Stimulated activated CD4-positive, alpha-beta T cell treated with anti-CD3 and anti-CD28 coated beads, Interleukin-1b, Interleukin-23, amount 100 ng/mL, for 24 hours (primary cell): ENCODE data around the gene ZNF385B.

Experiments
- DNase-seq, 4 experiments: peaks; one replicate each; pipeline ENCODE4 v3.0.0-alpha.2; 2020; ENCODE audit warnings: low read depth in 4 of 4, low spot score in 1 of 4

ZNF385B gene

GRCh38 chr2:179556425-179556824, 305.0 kb downstream of the ZNF385B start:
- no peak for DNase-seq

DNA sequence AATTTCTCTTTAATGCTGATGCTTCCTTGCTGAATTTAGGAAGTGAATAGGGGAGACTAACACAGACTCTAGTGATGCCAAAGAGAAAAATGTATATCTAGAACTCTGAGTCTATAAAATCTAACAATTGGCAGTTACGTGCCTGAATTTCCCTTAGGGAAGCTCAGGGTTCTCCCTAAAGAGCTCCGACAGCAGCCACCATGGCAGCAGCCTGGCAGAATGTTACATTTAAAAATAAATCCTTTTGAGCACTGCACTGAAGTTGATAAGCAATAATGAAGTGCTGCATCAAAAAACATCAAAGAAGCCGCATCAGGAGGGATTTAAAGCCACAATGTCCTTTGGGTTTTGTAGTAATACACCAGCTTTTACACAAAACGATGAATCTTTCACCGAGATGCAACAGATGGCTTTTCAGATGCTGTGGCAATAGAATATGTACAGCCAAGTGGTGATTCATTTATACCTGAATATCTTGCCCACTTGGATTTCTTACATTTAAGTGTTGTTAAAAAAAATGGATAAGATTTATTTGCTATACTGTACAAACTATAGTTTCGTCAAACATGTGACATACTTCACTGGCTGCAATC, 305.6 kb downstream of the ZNF385B start:
- no peak for DNase-seq

DNA sequence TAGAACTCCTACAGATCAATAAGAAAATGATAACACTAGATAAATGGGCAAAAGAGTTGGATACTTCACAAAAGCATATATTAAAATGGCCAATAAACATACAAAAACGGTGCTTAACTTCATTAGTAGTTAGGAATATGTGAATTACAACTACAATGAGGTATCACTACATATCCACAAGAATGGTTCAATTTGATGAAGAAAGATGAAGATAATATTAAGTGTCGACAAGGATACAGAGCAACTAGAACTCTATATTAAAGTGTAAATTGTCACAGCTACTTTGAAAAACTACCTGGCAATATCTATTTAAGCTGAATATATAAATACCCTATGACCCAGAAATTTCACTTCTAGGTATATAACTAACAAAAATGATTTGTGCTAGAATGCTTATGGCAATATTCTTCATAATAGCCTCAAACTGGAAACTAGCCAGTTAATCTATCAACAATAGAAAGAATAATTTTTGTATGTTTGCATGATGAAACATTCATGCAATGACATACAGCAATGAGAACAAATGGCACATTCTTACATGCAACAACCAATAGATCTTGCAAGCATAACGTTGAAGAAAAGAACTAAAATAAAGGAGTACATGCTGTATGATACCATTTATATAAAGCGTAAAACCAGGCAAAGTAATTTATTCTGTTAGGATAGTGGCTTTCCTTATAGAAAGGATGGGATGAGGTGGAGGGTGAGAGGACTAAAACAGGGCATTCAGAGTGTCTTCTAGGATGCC, 306.6 kb downstream of the ZNF385B start:
- DNase-seq, result no peak

DNA sequence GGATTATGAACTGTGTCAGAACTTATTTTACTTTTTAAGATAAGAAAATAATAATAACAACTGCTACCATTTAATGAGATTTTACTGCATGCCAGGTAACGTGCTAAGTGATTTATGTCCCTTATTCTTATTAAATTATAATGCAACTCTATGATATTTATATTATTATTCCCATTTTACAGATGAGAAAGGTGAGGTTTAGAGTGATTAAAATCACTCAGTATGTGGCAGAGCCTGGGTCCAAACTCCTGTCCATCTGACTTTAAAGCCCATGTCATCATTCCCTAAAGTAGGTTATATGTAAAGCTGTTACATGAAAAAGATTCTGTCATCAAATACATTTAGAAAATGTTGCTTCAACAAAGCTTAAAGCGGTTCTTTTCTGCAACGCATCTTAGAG, 308.0 kb downstream of the ZNF385B start:
- DNase-seq, result no peak

DNA sequence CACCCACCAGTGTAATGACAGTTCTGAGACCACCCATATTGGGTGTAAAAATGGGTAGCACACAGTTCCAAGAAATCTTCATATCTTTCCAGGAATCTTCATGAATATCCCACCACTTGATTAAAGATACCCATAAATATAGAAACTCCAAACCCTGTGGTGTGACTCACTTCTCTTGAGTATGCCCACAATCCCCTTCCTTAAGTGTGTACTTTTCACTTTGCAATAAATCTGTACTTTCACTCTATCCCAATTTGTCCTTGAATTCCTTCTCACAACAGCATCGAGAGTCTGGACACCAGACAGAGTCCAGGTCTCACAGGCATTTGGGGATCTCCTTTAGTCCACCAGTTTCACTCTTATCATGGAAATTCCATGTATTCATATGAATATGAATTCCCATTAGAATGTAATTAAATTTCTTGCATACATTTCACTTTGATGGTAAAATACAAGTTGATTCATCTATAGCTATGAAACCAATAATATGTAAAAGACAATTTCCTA, 309.8 kb downstream of the ZNF385B start:
- no peak for DNase-seq

DNA sequence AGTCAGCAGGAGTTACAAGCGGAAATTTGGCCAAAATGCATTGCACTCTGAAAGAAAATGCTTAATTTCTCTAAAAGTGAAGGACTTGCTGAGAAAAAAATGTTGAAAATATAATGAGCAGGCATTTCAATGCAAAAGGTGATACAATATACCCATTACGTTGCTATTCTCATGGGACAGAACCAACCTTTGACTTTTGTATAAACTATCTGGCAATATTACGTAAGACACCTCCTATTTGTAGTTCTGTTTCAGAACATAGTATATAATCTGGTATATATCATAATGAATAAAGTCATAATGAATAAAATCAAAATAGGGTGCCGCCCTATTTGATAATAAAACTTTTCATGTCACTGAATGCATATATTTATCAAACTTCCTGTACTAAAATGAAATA, 310.6 kb downstream of the ZNF385B start:
- no peak for DNase-seq

DNA sequence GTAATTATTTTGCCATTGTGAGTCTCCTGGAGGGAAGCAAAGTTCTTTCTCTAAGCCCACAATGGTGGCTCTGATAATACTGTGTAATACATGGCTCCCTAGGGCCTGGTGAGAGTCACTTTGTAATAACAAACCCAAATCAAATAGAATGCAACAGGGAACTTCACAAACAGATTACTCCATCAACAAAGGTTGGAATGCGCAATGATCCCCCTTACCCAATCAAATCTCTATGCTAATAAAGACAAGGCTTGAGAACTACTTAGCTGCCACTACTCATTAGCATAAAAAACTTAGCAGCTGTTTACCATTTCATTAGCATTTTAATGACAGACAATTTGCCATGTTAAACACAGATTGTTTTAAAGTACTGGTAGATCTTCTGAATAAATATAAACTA, 311.2 kb downstream of the ZNF385B start:
- no peak for DNase-seq

- no peak for DNase-seq
Observed at GRCh38 chr2:179546656-179547055, 314.8 kb downstream of the ZNF385B start.

- DNase-seq, result no peak
Observed at GRCh38 chr2:179545024-179545423, 316.4 kb downstream of the ZNF385B start.

DNA sequence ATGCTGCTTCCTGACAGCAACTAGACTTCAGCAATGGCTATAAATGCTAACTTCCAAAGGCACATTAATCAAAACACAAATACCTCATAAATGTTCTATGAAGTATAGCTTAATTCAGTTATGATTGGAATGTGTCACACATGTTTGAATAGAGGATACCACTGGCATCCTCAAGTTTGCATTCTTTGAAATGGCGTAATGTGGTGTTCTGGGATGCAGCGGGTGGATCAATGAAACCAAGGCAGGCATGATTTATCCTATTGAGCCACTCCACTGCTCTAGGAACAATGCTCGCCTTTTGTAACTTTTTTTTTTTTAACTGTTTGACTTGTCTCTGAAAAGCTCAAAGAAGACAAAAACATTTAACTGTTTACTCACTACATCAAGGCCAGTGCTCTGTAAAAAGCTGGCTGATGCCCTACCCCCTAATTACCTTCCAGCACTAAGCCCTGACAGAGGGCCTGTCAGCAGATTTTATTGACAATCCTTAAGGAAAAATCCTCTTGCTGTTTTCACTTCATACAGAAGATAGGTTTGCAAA, 318.0 kb downstream of the ZNF385B start:
- no peak for DNase-seq

GRCh38 chr2:179541586-179541985, 319.8 kb downstream of the ZNF385B start:
- no peak for DNase-seq

DNA sequence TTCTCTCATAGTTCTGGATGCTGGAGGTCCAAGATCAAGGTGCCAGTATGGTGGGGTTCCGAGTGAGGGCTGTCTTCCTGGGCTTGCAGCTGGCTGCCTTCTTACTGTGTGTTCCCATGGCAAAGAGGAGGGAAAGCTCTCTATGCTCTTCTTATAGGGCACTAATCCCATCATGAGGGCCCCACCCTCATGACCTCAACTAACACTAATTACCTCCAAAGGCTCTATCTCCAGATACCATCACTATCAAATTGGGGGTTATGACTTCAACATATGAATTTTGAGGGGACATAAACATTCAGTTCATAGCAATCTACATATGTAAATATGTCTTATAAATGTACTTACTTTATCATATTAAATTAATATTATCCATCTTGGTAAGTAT, 322.3 kb downstream of the ZNF385B start:
- no peak for DNase-seq

DNA sequence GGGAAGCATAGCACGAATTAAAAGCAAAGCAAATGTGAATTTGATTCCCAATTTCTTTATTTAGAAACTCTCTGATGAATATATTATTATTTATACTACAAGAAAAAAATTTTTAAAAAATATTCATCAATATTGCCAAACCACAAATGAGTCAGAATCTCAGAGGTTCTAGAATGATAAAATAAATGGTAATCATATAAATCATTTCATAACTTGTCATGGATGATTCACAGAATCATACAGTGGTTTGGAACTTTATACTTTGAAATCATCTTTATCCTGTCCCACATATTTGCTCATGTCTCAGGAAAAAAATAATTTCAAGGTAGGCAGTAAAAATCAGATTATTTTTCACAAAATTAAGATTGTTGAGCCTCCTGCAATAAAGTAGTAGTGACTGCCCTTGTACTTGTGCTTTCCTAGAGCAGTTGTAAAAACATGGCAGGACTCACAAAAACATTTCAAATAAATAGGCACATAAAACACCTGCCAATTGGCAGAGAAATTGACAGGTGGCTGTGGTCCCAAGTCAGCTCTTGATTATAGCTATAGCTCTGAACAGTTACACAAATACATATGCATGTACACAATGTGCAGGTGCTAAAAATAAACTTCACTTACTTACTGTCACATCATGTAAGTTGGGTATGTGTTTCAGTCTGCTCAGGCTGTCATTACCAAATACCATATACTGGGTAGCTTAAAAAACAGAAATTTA, 322.8 kb downstream of the ZNF385B start:
- DNase-seq, result no peak

GRCh38 chr2:179536185-179536584, 325.2 kb downstream of the ZNF385B start:
- DNase-seq, result no peak

DNA sequence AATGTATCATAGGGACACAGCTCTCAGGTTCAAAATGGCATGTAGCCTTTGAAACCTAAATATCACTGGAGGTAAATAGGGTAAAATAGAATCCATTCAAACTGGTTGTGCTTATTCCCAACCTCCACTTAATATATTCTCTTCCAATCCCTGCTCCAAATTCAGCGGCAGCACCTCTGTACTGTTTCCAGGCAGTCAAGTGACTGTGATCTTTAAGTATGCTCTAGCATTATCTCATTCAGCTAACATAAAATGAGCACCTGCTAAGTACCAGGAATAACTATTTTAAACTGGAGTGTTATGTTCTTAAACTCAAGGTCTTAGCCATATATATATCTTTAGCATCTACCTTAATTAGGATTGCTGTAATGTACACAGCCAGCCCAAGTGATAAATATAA, 327.5 kb downstream of the ZNF385B start:
- no peak for DNase-seq

- DNase-seq, result no peak
Observed at GRCh38 chr2:179532863-179533278, 328.5 kb downstream of the ZNF385B start.

- DNase-seq, result no peak
Observed at GRCh38 chr2:179528576-179529069, 332.8 kb downstream of the ZNF385B start.

GRCh38 chr2:179525340-179525739, 336.1 kb downstream of the ZNF385B start:
- DNase-seq, result no peak

- no peak for DNase-seq
Observed at GRCh38 chr2:179524809-179525339, 336.5 kb downstream of the ZNF385B start.

GRCh38 chr2:179521944-179522343, 339.5 kb downstream of the ZNF385B start:
- DNase-seq, result no peak

DNA sequence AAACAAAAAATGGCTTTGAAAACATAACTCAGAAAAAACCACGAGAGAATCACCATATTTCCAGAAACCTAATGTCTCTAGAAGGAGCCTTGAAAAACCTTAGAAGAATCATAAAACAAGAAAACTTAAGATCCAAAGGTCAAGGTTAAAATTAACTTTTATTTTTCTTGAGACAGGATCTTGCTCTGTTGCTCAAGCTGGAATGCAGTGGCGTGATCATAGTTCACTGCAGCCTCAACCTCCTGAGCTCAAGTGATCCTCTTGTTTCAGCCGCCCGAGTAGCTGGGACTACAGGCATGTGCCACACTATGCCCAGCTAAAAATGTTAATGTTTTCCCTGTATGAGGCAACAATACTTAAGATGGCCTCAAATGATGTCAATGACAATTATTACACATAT, 342.6 kb downstream of the ZNF385B start:
- DNase-seq, result no peak
